GM21390 (cell line): ENCODE data around the gene AMACR.
"Not testable (repeated sequence)": the region's sequence is repeated elsewhere in the genome, so short reads cannot be mapped to it uniquely, and the experiment has no call there.

Experiments
- ATAC-seq: cut with Tn5 transposase; IDR thresholded peaks from one replicate; pipeline ENCODE4 v1.9.1; 2021; ENCODE audit not compliant: unreplicated experiment

AMACR gene

GRCh38 chr5:33969572-33970452 lies 38.0 kb downstream of the AMACR start:
- peak; percentile 68 for ATAC-seq

GRCh38 chr5:33968211-33969005 lies 39.4 kb downstream of the AMACR start:
- no peak for ATAC-seq

- ATAC-seq: no peak
Measured at GRCh38 chr5:33966805-33967204, 41.0 kb downstream of the AMACR start.

GRCh38 chr5:33964132-33964700 lies 43.6 kb downstream of the AMACR start:
- no peak for ATAC-seq

- no peak for ATAC-seq
Measured at GRCh38 chr5:33958176-33958575, 49.7 kb downstream of the AMACR start.

DNA sequence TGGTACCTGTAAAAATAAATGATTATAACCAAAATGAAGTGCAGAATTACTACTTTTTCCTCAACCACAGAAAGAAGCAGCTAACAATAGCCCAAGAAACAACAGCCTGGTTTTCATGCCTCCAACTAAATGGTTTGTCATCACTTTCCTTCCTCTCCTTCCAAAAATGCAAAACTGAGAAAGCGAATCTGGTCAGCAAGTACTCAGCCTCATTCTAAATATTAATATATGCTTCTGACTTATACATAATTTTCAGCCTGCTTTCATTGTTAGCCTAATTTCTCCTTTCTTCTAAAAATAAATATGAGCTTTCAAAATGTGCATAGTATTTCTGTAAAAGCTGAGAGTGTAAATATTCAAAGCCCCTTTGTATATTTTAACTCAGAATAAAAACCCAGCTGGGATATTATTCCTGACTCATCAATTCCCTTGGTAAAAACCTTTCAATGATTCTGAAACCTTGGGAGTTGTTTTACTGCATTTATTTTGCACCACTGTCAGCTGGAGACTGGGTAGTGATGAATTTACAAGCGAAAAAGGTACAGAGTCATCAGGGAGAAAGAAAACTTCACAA lies 50.2 kb downstream of the AMACR start:
- ATAC-seq: no peak

GRCh38 chr5:33952175-33952574 lies 55.7 kb downstream of the AMACR start:
- not testable (repeated sequence) for ATAC-seq

- no peak for ATAC-seq
Measured at GRCh38 chr5:33944543-33945132, 63.2 kb downstream of the AMACR start.

GRCh38 chr5:33941090-33941489 lies 66.8 kb downstream of the AMACR start:
- ATAC-seq: no peak

DNA sequence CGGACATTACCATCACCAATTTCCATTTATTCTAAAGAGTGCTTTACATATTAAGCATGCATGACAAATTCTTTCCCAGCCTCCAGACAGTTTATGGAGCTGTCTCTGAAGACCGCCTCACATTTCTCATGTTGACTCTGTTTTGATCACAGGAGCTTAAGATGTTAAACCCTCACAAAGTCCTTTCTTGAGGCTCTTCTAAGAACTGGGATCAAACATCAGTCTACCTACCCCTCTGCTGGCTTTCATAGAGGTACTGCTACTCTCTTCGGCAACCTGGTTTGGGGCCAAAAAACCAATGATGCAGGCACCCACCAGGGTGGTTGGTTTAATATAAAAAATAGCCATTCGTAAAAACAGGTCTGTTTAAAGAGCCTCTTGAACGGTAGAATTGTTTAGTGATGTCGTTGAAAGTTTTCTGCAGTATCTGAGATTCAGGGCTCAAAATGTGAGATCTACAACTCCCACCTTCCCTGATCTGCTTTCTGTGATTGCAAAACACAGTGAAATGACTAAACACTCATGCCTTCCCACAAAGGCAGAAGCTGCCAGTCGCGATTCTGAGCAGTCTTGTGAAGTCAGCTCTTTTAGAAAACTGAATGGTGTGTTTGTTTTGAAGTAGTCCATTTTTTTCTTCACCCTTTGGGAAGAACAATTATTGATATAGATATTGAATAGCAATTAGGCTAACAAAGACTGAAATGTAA lies 68.1 kb downstream of the AMACR start:
- ATAC-seq: no peak

GRCh38 chr5:33938881-33939280 lies 69.0 kb downstream of the AMACR start:
- no peak for ATAC-seq

GRCh38 chr5:33938507-33938796 lies 69.4 kb downstream of the AMACR start:
- no peak for ATAC-seq

DNA sequence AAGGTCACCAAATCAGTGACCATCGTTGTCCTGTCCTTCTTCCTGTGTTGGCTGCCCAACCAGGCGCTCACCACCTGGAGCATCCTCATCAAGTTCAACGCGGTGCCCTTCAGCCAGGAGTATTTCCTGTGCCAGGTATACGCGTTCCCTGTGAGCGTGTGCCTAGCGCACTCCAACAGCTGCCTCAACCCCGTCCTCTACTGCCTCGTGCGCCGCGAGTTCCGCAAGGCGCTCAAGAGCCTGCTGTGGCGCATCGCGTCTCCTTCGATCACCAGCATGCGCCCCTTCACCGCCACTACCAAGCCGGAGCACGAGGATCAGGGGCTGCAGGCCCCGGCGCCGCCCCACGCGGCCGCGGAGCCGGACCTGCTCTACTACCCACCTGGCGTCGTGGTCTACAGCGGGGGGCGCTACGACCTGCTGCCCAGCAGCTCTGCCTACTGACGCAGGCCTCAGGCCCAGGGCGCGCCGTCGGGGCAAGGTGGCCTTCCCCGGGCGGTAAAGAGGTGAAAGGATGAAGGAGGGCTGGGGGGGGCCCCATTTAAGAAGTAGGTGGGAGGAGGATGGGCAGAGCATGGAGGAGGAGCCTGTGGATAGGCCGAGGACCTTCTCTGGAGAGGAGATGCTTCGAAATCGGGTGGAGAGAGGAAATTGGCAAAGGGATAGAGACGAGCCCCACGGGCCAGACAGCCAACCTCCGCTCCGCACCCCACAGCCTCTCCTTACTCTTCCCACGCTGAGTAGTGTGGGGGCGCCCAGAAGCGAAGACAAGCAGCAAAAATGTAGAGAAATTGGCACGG lies 69.9 kb downstream of the AMACR start:
- no peak for ATAC-seq

DNA sequence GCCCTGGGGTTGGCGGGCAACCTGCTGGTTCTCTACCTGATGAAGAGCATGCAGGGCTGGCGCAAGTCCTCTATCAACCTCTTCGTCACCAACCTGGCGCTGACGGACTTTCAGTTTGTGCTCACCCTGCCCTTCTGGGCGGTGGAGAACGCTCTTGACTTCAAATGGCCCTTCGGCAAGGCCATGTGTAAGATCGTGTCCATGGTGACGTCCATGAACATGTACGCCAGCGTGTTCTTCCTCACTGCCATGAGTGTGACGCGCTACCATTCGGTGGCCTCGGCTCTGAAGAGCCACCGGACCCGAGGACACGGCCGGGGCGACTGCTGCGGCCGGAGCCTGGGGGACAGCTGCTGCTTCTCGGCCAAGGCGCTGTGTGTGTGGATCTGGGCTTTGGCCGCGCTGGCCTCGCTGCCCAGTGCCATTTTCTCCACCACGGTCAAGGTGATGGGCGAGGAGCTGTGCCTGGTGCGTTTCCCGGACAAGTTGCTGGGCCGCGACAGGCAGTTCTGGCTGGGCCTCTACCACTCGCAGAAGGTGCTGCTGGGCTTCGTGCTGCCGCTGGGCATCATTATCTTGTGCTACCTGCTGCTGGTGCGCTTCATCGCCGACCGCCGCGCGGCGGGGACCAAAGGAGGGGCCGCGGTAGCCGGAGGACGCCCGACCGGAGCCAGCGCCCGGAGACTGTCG lies 70.7 kb downstream of the AMACR start:
- ATAC-seq: no peak

GRCh38 chr5:33936381-33937016 lies 71.4 kb downstream of the AMACR start, which contains the start of gene RXFP3:
RXFP3 (plus strand) TSS chr5:33936386; CDS start chr5:33936741, 355 bp downstream.
- ATAC-seq: no peak
